Kidney glomerular epithelial cell (primary cell): ENCODE measurements around the gene ZNF292.
A peak's percentile ranks its signal among the peaks of the same experiment; 100 is the strongest.
"Not testable (repeated sequence)": the region's sequence is repeated elsewhere in the genome, so short reads cannot be mapped to it uniquely, and the experiment has no call there.

ENCODE experiments used
- DNase-seq: peaks from one replicate; lab custom pipeline; 2025; lab: John Stamatoyannopoulos, UW

Gene ZNF292

DNA sequence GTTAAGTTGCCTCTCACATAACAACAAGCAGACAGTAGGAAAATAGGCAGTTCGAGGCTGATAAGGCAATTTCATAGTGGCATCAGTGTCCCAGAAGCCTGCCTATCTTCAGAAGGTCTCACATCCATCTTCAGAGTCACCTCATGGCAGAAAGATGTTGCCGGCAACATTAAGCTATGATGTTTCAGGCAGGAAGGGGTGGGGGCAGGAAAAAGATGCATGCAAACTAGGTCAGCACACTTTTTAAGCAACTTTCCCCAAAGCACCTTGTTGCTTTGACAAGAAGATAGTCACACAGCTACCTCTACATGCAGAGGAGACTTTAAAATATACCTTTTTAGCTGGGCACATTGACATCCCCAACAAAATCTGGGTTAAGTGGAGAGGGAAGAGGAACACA is 123.8 kb downstream of the ZNF292 start:
- DNase-seq, result no peak

DNA sequence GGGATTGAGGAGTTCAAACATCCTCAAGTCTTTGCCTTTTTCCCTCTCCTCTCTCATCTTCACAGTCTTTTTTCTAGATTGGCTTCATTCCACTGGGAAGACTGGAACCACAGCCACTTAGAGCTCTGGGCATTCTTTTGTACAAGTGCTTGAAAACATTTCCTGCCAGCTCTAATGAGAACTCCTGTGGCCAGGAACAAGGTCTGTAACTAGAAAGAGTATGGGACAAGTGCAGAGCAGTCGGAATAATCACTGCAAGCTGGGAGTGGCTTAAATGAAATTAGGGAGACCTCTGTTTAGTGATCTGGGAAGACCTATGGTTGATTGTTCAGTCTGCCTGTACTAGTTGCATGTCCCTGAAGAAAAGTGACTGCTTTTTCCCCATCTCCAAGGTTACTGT is 126.1 kb downstream of the ZNF292 start:
- DNase-seq, result no peak

GRCh38 chr6:87282743-87283142 is 127.4 kb downstream of the ZNF292 start:
- no peak for DNase-seq

GRCh38 chr6:87283461-87283860 is 128.1 kb downstream of the ZNF292 start:
- no peak for DNase-seq

GRCh38 chr6:87287251-87287650 is 131.9 kb downstream of the ZNF292 start:
- DNase-seq, result no peak

DNA sequence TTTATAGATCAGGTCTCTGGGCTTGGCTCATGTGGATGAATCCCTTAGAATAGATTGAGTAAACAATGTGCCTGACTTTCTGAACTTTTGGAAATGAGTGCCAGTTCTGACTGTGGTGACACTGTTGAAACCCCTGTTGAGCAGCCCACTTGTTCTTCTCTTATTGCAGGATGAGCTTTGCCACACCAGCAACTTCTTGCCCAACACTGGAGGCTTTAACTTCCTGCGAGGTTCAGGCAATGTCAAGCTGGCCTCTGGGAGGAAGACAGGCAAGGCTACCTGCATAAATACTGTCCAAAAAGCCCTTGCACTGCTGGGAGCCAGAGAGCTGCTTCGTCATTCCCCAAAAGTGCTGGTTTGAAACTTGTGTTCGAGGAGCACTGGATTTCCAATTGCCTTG is 134.2 kb downstream of the ZNF292 start:
- no peak for DNase-seq

GRCh38 chr6:87291883-87292282 is 136.5 kb downstream of the ZNF292 start:
- no peak for DNase-seq

DNA sequence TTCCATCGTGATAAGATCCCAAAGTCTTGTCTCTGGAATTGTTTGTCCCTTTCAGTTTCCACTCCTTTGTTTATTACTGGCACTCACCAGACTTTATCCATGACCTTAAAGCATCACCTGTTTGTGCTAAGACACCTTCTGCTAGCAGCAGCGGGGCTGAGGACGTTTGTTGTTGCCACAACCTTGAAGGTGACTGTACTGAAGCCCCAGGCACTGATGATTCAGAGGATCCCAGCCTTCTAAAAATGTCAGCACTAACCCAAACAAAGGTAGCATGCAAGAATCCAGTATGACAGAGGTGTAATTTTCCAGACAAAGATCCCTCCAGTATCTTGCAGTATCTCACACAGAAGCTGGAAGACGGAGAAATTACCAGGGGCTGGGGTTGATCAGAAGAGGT is 138.2 kb downstream of the ZNF292 start:
- DNase-seq, result no peak

DNA sequence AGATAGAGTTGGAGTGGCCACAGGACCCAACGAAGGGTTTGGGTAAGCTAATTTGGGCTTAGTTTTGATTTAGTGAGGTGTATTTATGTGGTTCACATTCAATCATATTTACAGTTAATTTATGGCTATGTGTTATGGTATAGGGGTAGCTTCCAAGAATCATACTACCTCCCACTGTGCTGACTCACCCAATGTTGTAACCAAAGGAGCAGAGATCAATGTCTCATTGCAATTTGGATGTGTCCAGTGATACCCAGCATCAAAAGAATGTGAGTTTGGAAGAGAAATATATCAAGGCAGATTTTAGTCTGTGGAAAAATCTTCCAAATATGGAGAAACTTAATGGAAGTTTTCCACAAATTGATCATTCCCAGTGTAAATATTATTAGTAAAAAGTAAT is 141.8 kb downstream of the ZNF292 start:
- DNase-seq, result no peak

DNA sequence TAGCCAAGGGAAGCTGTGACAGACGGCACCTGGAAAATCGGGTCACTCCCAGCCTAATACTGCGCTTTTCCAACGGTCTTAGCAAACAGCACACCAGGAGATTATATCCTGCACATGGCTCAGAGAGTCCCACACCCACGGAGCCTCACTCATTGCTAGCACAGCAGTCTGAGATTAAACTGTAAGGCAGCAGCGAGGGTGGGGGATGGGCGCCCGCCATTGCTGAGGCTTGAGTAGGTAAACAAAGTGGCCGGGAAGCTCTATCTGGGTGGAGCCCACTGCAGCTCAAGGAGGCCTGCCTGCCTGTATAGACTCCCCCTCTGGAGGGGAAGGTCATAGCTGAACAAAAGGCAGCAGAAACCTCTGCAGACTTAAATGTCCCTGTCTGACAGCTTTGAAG is 145.9 kb downstream of the ZNF292 start:
- DNase-seq, result not testable (repeated sequence)

- peak; percentile 45 for DNase-seq
Measured at GRCh38 chr6:87308970-87309369, 153.6 kb downstream of the ZNF292 start.

GRCh38 chr6:87312860-87313259 is 157.5 kb downstream of the ZNF292 start:
- no peak for DNase-seq
